Breast epithelium (tissue), 3 donors: ENCODE measurements around the gene NSMCE3.
"Not testable (repeated sequence)": the region's sequence is repeated elsewhere in the genome, so short reads cannot be mapped to it uniquely, and the experiment has no call there.

Source experiments
- CTCF ChIP-seq, 3 donors: fragments of 450-650 bp; IDR thresholded peaks; one replicate each; pipeline ENCODE4 v1.5.1; 2016 to 2017; ENCODE audit warnings: antibody characterized with exemption in 3 of 3, mild to moderate bottlenecking in 3 of 3, moderate library complexity in 3 of 3
- POLR2A ChIP-seq: fragments of 450-650 bp; IDR thresholded peaks from one replicate; pipeline ENCODE4 v1.6.1; 2016; ENCODE audit warnings: antibody characterized with exemption, mild to moderate bottlenecking, moderate library complexity

GRCh38 chr15:29224987-29225363, 44.6 kb downstream of the NSMCE3 start:
- TF ChIP-seq CTCF (IDR thresholded peaks at IDR 0.05); POLR2A: not testable (repeated sequence)
